ENCODE measurements around the gene ARFGAP3.

DNA sequence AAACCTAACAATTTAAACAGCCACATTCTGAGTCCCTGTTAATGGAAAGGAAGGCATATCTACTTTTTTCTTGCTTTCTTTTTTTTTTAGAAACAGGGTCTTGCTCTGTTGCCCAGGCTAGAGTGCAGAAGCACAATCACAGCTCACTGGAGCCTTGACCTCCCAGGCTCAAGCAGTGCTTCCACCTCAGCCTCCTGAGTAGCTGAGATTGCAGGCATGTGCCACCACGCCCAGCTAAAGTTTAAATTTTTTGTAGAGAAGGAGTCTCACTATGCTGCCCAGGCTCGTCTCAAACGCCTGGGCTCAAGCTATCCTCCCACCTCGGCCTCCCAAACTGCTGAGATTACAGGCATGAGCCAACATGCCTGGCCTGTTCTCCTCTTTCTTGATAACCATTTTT is 25.4 kb downstream of the ARFGAP3 start:
- TF ChIP-seq, protein P1, sequence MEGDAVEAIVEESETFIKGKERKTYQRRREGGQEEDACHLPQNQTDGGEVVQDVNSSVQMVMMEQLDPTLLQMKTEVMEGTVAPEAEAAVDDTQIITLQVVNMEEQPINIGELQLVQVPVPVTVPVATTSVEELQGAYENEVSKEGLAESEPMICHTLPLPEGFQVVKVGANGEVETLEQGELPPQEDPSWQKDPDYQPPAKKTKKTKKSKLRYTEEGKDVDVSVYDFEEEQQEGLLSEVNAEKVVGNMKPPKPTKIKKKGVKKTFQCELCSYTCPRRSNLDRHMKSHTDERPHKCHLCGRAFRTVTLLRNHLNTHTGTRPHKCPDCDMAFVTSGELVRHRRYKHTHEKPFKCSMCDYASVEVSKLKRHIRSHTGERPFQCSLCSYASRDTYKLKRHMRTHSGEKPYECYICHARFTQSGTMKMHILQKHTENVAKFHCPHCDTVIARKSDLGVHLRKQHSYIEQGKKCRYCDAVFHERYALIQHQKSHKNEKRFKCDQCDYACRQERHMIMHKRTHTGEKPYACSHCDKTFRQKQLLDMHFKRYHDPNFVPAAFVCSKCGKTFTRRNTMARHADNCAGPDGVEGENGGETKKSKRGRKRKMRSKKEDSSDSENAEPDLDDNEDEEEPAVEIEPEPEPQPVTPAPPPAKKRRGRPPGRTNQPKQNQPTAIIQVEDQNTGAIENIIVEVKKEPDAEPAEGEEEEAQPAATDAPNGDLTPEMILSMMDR (IDR thresholded peaks at IDR 0.05 in 4 of 5, conservative IDR thresholded peaks at IDR 0.05 in 1 of 5), result no peak
- TF ChIP-seq POLR2A (IDR thresholded peaks at IDR 0.05), result no peak
